Subcutaneous adipose tissue (tissue), 4 donors: ENCODE measurements around the gene NTSR1. TPM values are rescaled to one million over a fixed set of nuclear protein-coding genes. Genes with fewer than 3 reads are reported as not detected.

Experiments used
- CTCF ChIP-seq: fragments of 450-650 bp; IDR thresholded peaks from one replicate; pipeline ENCODE4 v1.5.1; 2016; ENCODE audit warnings: low read depth, mild to moderate bottlenecking, control low read depth, antibody characterized with exemption, moderate library complexity
- total RNA-seq, 4 donors: library from RNA; depleted of rRNA; stranded (reverse); fragments of >200 nt; gene quantifications; one replicate each; pipeline ENCODE4 v1.1.0, GENCODE V29; 2016

NTSR1 gene
- total RNA-seq, 4 donors from 2014 or later, result 0.16 TPM; not detected in 3

GRCh38 chr20:62799873-62800272, 91.2 kb downstream of the NTSR1 start:
- no peak for TF ChIP-seq CTCF

- no peak for TF ChIP-seq CTCF
Measured at GRCh38 chr20:62800314-62801259, 92.0 kb downstream of the NTSR1 start.

- TF ChIP-seq CTCF, result no peak
Measured at GRCh38 chr20:62801284-62802010, 92.8 kb downstream of the NTSR1 start.

GRCh38 chr20:62802026-62802712, 93.5 kb downstream of the NTSR1 start:
- TF ChIP-seq CTCF, result no peak

- TF ChIP-seq CTCF, result no peak
Measured at GRCh38 chr20:62804021-62804626, 95.5 kb downstream of the NTSR1 start.

- TF ChIP-seq CTCF, result no peak
Measured at GRCh38 chr20:62804627-62805154, 96.1 kb downstream of the NTSR1 start, which contains the start of gene OGFR. TSS of gene OGFR (plus strand) at chr20:62804835. CDS start at chr20:62804860, 25 bp downstream.
